Activated effector memory CD4-positive, alpha-beta T cell treated with anti-CD3 and anti-CD28 coated beads, Interleukin-2, amount 50 U/mL, for 16 hours (primary cell): ENCODE results near the gene KRT38.

Experiments used
- DNase-seq: peaks from one replicate; pipeline ENCODE4 v3.0.0-alpha.2; 2020

Gene KRT38

GRCh38 chr17:41440531-41441033, at the start of gene KRT38:
KRT38 (minus strand) TSS chr17:41440983; CDS start chr17:41440921, 62 bp downstream.
- no peak for DNase-seq

GRCh38 chr17:41489531-41489930, 48.7 kb upstream of the KRT38 start, which contains the start of gene KRT36:
KRT36 (minus strand) TSS chr17:41489910; CDS start chr17:41489864, 46 bp downstream.
- no peak for DNase-seq

- peak; percentile 72 for DNase-seq
These were observed 46.2 kb upstream of the KRT38 start for GRCh38 chr17:41486809-41487530.

GRCh38 chr17:41486316-41486715, 45.5 kb upstream of the KRT38 start:
- DNase-seq = no peak

- DNase-seq = no peak
These were observed 44.4 kb upstream of the KRT38 start for GRCh38 chr17:41484920-41485904.

DNA sequence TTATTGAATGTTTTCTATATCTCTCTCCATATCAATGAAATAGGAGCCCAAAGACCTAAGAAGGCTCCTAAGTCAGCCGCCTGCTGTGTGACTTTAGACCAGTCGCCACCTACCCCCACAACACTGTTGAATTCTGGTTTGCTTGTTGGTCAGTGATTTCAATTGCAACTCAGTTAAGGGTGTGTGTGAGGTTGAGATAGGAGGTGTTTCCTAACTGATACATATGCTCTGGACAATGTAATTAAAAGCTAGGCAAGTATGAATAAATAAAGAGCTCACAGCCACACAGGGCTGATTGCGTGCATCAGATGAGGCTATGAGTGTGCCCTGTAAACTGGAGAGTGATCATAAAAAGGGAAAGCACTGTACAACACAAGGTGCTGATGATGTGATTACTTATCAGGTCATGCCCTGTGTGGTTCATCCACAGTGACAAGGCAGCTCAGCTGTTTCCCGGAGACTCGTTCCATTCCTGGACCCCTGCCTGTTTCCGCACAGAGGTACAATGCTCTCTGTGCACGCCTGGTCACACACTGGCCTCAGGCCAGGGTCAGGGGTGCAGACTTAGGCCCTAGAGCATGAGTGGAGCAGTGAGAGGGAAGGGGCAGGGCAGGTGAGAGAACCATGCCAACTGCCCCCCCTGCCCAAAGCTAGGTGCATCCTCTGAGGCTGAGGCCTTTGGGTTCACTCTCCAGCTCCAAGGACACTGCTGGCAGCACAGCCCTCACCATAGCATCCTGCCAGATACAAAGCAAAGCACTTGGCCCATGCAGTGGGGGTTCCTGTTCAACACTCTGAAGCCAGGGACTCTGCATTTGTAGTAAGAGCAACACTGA, 43.4 kb upstream of the KRT38 start:
- no peak for DNase-seq

DNA sequence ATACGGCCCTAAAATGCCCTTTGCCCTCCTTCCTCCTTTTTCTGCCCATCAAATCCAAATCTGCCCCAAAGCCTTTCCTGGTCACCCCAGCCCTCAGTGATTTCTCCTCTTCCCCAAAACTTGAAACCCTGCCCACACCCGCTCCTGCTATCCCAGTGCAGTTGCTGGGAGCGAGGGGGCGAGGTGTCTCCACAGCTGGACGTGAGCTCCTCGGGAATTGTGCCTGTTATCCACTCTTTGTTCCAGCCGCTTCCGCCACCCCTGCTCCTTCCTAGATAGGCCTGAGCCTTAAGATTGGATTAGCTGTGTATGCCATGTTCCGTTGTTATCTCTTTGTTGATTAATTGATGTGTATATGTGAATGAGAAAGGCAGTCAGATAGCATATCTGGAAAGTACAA, 42.7 kb upstream of the KRT38 start:
- DNase-seq = no peak

DNA sequence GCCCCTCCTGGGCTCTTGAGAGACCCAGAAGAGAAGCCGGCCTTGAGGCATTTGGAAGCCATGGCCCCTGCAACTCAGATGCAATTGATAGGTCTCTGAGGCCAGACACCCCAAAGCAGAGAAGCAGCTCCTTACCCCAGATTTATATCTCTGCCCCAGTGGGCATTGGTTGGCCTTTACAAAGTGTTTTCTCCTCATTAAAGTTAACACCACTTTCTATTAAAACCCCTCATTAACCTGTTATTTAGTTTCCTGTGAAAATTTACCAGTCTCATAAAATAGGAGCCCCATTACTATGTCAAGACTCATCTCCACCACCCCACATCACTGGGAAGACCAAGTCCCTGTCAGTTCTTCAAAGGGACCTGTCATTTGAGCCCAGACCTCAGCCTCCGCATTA, 40.3 kb upstream of the KRT38 start, which contains the start of gene KRT35:
Gene KRT35, minus strand, starts transcription at position 116 of the 400 bp plus-strand sequence. Its CDS starts 54 bp downstream, at position 62.
- no peak for DNase-seq

GRCh38 chr17:41480581-41480980, 39.8 kb upstream of the KRT38 start:
- no peak for DNase-seq

GRCh38 chr17:41480136-41480535, 39.4 kb upstream of the KRT38 start:
- no peak for DNase-seq

GRCh38 chr17:41478237-41478636, 37.5 kb upstream of the KRT38 start:
- DNase-seq = no peak

- no peak for DNase-seq
These were observed 36.4 kb upstream of the KRT38 start for GRCh38 chr17:41476866-41477815.

DNA sequence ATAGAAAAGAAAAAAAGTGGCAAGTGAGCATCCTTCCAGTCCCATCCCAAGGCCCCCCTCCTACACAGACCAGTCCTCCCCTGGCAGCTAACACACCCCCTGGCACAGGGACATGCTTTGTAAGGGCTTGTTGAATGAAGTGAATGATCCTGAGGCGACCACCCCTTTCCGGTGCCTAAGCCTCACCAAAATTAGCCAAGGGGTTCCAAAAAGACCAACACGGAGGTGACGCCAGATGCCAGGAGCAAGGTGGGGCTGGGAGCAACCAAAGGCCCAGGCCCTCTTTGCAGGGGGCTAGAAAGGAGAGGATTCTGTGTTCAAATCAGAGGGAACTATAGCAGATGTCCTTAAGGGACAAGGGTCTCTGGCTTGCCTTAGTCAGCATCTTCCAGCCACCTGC, 34.6 kb upstream of the KRT38 start:
- no peak for DNase-seq

GRCh38 chr17:41474863-41475262, 34.1 kb upstream of the KRT38 start:
- DNase-seq = no peak

GRCh38 chr17:41468346-41468745, 27.6 kb upstream of the KRT38 start:
- no peak for DNase-seq

DNA sequence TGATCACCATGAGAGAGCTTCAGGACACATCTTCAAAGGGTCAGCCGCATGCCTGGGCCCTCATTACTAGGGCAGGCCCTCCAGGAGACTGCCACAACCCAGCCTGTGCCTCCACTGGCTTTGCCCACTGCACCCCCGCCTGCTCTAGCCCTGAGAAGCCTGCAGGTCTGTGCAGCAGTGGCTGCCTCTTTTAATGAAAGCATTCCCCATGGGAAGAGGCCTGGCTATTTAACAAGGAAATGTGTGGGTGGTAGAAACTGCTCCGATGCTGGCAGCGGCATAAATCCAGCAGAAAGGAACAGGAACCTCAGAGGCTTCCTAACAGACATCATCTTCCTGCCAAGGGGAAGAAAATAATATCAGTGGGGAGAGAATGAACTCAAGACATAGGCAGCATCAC, 26.8 kb upstream of the KRT38 start:
- no peak for DNase-seq

DNA sequence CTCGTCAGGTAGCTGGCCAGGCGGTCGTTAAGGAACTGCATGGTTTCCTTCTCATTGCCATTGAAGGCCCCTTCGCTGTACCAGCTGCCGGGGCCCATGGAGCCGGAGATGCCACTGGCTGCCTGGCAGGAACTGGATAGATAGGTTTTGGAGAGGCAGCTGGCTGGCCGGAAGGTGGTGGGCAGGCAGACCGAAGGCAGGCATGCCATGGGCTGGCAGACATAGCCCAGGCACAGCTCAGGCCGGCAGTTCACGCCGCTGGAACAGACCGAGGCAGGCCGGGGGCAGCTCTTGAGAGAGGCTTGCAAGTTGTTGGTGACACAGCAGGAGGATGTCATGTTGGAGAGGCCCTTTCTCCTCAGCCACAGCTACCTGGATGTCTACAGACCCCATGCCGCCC, 26.2 kb upstream of the KRT38 start, which contains the start of gene KRT32:
Gene KRT32, minus strand, starts transcription at position 399 of the 400 bp plus-strand sequence. Its CDS starts 61 bp downstream, at position 338.
- DNase-seq = no peak

DNA sequence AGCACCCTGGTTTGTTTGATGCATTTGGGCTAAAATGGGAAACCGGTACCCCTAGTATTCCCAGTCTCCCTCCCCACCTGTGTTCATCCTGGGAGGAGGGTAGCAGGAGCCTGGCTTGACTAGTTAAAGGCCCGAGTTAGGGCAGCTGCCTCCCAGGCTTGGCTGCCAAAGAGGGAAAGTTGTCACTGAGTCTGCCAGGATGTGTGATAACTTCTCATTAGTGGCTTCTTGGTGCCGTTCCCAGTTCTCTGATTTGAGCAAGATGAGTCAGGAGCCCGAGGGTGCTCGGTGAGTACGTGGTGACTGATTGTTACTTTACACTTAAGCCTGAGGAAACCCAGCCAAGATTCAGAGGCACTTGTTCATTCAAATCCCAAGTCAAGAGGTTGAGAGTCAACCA, 23.9 kb upstream of the KRT38 start:
- DNase-seq = no peak

- no peak for DNase-seq
These were observed 23.4 kb upstream of the KRT38 start for GRCh38 chr17:41464173-41464572.

GRCh38 chr17:41463746-41464145, 23.0 kb upstream of the KRT38 start:
- no peak for DNase-seq

DNA sequence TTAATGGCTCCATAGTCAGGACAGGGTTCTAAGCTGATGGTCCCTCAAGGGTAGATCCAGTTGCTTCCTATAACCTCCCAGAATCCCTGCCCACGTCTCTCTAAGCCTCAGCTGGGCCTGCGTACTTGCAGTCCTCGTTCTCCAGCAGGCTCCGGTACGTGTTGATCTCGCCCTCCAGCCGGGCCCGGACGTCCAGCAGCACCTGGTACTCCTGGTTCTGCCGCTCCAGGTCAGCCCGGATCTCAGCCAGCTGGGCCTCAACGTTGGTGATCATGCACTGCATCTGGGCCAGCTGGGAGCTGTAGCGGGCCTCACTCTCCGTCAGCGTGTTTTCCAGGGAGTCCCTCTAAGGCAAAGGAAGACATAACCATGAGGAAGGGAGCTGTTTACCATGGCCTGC, 21.9 kb upstream of the KRT38 start:
- no peak for DNase-seq
